HUDEP-2 (cell line): ENCODE measurements around the gene BICDL2.

Source experiments
- DNase-seq, 76 experiments: peaks; one replicate each; lab custom pipeline; 2025; ENCODE audit not compliant: unreplicated experiment in 76 of 76; lab: John Stamatoyannopoulos, UW

BICDL2 gene

GRCh38 chr16:3026609-3027488 lies 9.9 kb downstream of the BICDL2 start:
- DNase-seq: no peak

GRCh38 chr16:3026003-3026378 lies 10.8 kb downstream of the BICDL2 start:
- DNase-seq: no peak

GRCh38 chr16:3025032-3026002 lies 11.4 kb downstream of the BICDL2 start:
- DNase-seq: no peak

GRCh38 chr16:3023669-3024478 lies 12.9 kb downstream of the BICDL2 start, which contains the start of the genes HCFC1R1 and THOC6:
HCFC1R1 (minus strand) TSS chr16:3023942; CDS start chr16:3023941, 1 bp downstream.
THOC6 (plus strand) TSS chr16:3024035; CDS start chr16:3024327, 292 bp downstream.
- peak in 74 of 76 experiments; percentile 81 to 97 (median 93) for DNase-seq

- DNase-seq: peak in 57 of 76 experiments; percentile 9 to 79 (median 54)
Measured at GRCh38 chr16:3023415-3023668, 13.4 kb downstream of the BICDL2 start.

- peak in 1 of 76 experiments; percentile 36 for DNase-seq
Measured at GRCh38 chr16:3022684-3023414, 13.9 kb downstream of the BICDL2 start.

GRCh38 chr16:3022208-3022683 lies 14.5 kb downstream of the BICDL2 start:
- DNase-seq: peak in 66 of 76 experiments; percentile 24 to 83 (median 68)

GRCh38 chr16:3021449-3022207 lies 15.1 kb downstream of the BICDL2 start:
- DNase-seq: peak in 63 of 76 experiments; percentile 10 to 82 (median 61)

GRCh38 chr16:3020604-3021448 lies 15.9 kb downstream of the BICDL2 start:
- DNase-seq: peak in 64 of 76 experiments; percentile 11 to 80 (median 63)

- peak in 65 of 76 experiments; percentile 16 to 84 (median 62) for DNase-seq
Measured at GRCh38 chr16:3020247-3020603, 16.5 kb downstream of the BICDL2 start, which contains the start of gene TNFRSF12A. TNFRSF12A (plus strand) TSS chr16:3020368; CDS start chr16:3020398, 30 bp downstream.

- DNase-seq: peak in 1 of 76 experiments; percentile 71
Measured at GRCh38 chr16:3019594-3020246, 17.0 kb downstream of the BICDL2 start.

GRCh38 chr16:3017794-3018506 lies 18.8 kb downstream of the BICDL2 start, which contains the start of gene CLDN6:
CLDN6 (minus strand) TSS chr16:3018183; CDS start chr16:3016021, 2,162 bp downstream.
- DNase-seq: peak in 18 of 76 experiments; percentile 13 to 43 (median 27)

- DNase-seq: no peak
Measured at GRCh38 chr16:3017344-3017743, 19.4 kb downstream of the BICDL2 start.

- DNase-seq: peak in 20 of 76 experiments; percentile 12 to 54 (median 30)
Measured at GRCh38 chr16:3015865-3016521, 20.8 kb downstream of the BICDL2 start.

- DNase-seq: no peak
Measured at GRCh38 chr16:3014971-3015370, 21.8 kb downstream of the BICDL2 start.
